NOMO-1 (cell line): ENCODE measurements around the gene COA3.

Source experiments
- DNase-seq, 2 experiments: peaks; one replicate each; lab custom pipeline; 2025; ENCODE audit not compliant: unreplicated experiment in 2 of 2; lab: John Stamatoyannopoulos, UW

Gene COA3

DNA sequence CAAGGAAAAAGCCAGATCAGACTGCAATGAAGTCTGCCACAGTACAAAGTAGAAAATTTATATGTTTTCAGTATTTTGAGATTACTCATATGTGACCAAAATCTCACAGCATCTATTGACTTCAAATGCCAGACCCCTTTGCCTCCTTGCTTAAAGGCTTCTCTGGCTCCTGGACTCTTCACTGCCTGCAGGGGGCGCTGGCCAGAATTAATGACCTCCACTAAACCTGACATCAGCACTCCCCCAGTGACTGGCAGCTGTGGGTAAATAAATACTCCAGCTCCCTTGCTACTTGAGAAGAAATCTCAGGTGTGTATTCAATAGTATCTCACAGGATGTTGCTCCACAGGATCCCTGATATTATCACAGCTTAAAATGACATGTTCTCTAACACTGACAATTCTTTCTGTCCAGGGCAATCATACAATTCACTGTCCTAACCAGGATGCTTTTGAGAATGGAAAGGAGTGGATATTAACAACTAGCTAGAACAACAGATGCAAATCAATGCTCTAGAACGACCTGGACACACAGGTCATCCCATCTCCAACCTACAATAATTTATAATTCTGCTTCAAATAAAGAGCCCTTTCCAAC, 21.5 kb upstream of the COA3 start:
- peak; percentile 13 to 68 for DNase-seq

DNA sequence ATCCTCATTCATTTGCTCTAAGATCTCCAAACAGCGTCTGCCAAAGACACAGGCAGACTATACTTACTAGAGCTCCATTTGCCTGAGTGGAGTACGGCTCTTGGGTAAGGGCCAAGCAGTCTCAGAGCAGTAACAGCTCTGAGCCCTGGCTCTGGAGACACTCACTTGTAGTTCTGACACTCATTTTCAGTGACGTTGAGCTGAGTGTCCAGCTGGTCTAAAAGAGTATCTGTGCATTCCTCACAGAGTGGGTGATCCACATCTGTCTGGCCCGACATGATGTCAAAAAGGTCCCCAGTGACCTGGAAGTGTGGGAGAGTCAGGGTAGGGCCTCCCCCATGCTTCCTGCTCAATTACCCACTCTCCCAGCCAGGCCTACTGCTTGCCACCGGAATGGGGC, 19.9 kb upstream of the COA3 start:
- DNase-seq: no peak

GRCh38 chr17:42817866-42818265, 19.4 kb upstream of the COA3 start:
- DNase-seq: no peak

GRCh38 chr17:42814633-42815399, 16.3 kb upstream of the COA3 start:
- DNase-seq: no peak

DNA sequence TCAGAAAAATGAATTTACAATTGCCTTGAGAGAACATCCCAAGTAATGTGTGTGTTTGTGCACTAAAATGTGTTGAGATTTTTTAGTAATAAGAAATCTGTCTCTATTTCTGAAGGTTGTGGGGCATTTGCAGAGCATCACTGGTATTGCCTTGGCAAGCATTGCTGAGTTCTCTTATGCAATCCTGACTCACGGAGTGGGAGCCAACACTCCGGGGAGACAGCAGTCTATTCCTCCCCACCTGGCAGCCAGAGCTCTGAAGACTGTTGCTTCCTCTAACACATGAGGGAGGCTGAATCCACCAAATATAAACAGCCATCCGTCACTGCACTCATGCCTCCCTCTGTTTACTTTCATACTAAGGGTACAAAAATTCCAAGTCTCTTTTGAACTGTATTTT, 10.7 kb upstream of the COA3 start:
- no peak for DNase-seq

GRCh38 chr17:42806249-42806648, 7.7 kb upstream of the COA3 start:
- no peak for DNase-seq

- DNase-seq: no peak
These were observed 6.4 kb upstream of the COA3 start for GRCh38 chr17:42804918-42805367.

DNA sequence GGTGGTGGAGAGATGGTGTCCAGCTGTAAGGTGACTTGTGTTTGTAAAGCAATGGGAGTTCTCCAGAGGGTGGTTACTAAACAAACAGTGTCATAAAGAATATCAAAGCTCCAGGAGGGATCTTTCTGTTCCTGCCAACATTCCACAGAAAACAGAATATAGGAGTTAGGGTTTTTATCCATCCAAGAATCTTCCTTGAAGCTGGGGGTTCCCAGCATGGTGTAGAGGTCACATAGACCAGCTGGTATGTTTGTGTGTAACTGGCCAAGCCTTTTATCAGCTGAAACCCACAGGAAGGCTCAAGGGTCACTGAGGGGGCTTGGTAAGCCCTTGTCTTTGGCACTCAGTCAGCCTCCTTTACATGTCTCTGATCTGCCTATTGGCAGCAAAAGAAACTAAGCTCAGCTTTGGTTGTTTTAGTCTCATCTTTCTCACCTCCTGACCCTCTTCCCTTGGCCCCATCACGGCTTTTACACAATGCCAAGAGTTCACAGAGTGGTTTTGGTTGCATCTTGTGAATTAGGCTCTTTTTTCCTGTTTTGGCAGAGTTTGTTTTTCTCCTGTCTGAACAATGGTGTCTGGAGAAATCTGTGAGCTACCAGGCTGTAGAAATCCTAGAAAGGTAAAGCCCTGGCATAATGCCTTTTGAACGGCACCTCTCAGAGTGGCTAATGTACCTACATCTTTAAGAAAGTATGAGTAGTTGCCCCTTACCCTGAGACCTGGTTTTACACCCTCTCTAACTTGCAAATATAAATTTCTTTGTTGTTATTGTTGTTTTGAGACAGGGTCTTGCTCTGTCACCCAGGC, 4.8 kb upstream of the COA3 start:
- DNase-seq: no peak

- no peak for DNase-seq
These were observed 507 bp downstream of the COA3 start for GRCh38 chr17:42798011-42798382.

GRCh38 chr17:42797067-42798007, 1.2 kb downstream of the COA3 start:
- DNase-seq: no peak

GRCh38 chr17:42796066-42796758, 2.3 kb downstream of the COA3 start:
- DNase-seq: no peak

DNA sequence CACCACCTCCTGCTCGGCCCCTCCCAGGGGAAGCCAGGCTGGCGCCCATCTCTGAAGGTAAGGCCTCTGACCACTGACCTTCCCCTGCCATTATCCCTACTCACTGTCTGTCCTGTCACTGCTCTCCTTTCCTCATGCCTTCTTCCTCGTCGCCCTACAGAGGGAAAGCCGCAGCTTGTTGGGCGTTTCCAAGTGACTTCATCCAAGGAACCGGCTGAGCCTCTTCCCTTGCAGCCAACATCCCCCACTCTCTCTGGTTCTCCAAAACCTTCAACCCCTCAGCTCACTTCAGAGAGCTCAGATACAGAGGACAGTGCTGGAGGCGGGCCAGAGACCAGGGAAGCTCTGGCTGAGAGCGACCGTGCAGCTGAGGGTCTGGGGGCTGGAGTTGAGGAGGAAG, 3.0 kb downstream of the COA3 start:
- no peak for DNase-seq

- no peak for DNase-seq
These were observed 3.4 kb downstream of the COA3 start for GRCh38 chr17:42795061-42795460.

DNA sequence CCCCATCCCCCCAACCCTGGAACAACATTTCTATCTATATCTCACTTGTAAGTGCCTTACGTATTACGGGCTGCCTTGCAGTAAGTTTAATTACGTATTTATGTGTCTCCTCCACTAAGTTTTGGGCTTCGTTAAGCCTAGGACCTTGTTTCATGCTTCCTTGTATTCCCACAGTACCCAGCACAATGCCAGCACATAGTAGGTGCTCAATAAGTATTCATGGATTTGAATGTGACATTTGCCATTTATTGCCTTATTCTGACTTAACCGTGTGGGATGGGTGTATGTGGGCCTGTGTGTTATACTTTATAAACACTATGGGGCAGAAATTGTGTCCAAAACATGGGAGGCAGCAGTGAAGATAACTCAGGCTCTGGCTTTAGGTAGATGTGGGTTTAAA, 6.0 kb downstream of the COA3 start:
- no peak for DNase-seq

GRCh38 chr17:42791948-42792347, 6.6 kb downstream of the COA3 start:
- DNase-seq: no peak

DNA sequence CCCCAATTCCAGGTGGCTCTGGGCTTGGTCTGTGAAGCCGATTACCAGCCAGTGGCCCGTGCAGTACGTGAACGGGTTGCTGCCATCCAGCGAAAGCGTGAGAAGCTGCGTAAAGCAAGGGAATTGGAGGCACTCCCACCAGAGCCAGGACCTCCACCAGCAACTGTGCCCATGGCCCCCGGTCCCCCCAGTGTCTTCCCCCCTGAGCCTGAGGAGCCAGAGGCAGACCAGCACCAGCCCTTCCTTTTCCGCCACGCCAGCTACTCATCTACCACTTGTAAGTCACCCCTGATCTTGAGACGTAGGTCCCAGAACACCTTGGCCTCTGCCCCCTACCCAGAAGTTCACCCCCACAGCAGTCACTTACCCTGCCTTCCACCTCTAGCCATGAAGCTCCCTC, 11.2 kb downstream of the COA3 start:
- no peak for DNase-seq

GRCh38 chr17:42784811-42785592, 13.5 kb downstream of the COA3 start:
- DNase-seq: no peak

- peak; percentile 10 to 15 for DNase-seq
These were observed 14.1 kb downstream of the COA3 start for GRCh38 chr17:42784409-42784808.

- DNase-seq: no peak
These were observed 14.7 kb downstream of the COA3 start for GRCh38 chr17:42783791-42784138.
